SK-N-SH (cell line): Measurements from ENCODE around the gene SNRPD2. TPM values are rescaled to one million over a fixed set of nuclear protein-coding genes. Genes with fewer than 3 reads are reported as not detected.

Experiments used
- CTCF ChIA-PET: fragments of 300-600, 350-600 bp; formaldehyde crosslinking; extraction: SDS; loops from one replicate; lab custom pipeline; 2021; lab: Yijun Ruan, JAX
- POLR2A ChIA-PET: fragments of 350-600 bp; sonication (Branson Sonifier 250); formaldehyde crosslinking; extraction: SDS; loops from one replicate; lab custom pipeline; 2020; ENCODE audit warnings: antibody characterized with exemption, inconsistent platforms; lab: Yijun Ruan, JAX
- DNase-seq: peaks from one replicate; pipeline ENCODE4 v3.0.0; 2012
- H2AFZ ChIP-seq: fragments of 200-600 bp; sonication (generic); 2 replicates; pipeline ENCODE4 v1.8.1; 2016; ENCODE audit warnings: antibody characterized with exemption, mild to moderate bottlenecking, low read depth
- H3F3A ChIP-seq: fragments of 200-600 bp; sonication (generic); replicated peaks from 2 replicates; pipeline ENCODE3; 2016; ENCODE audit warnings: antibody characterized with exemption, mild to moderate bottlenecking; ENCODE audit not compliant: insufficient read depth
- H3K27ac ChIP-seq, 2 experiments: fragments of 200-500 bp in 1 of 2; fragments of 200-600 bp in 1 of 2; sonication (Bioruptor generic) in 1 of 2; sonication (generic), shearing (Covaris generic) in 1 of 2; 2 replicates each; pipeline versions ENCODE4 v1.5.1 to v1.6.1; 2014 to 2016; ENCODE audit warnings: low read depth in 2 of 2, inconsistent platforms in 1 of 2, low read length in 1 of 2, mild to moderate bottlenecking in 1 of 2, mixed read lengths in 1 of 2
- H3K27me3 ChIP-seq: fragments of 200-600 bp; sonication (generic), shearing (Covaris generic); 2 replicates; pipeline ENCODE4 v1.6.1; 2016; ENCODE audit warnings: mixed run types; ENCODE audit not compliant: insufficient read depth
- H3K36me3 ChIP-seq, 2 experiments: fragments of 200-500 bp in 1 of 2; fragments of 200-600 bp in 1 of 2; sonication (Bioruptor generic) in 1 of 2; sonication (generic) in 1 of 2; replicated peaks in 1 of 2; 2 replicates each; pipeline versions ENCODE3 to v1.5.1; 2014 to 2016; ENCODE audit warnings: low read length in 1 of 2, mild to moderate bottlenecking in 1 of 2; ENCODE audit not compliant: insufficient read depth in 2 of 2, control insufficient read depth in 1 of 2
- H3K4me1 ChIP-seq, 2 experiments: fragments of 200-500 bp in 1 of 2; fragments of 200-600 bp in 1 of 2; sonication (Bioruptor generic) in 1 of 2; sonication (generic), shearing (Covaris generic) in 1 of 2; 2 replicates each; pipeline versions ENCODE4 v1.5.1 to v1.6.1; 2014 to 2016; ENCODE audit warnings: low read depth in 1 of 2, low read length in 1 of 2, mixed run types in 1 of 2; ENCODE audit not compliant: insufficient read depth in 2 of 2, control insufficient read depth in 1 of 2
- H3K4me2 ChIP-seq: fragments of 200-600 bp; sonication (generic), shearing (Covaris generic); 2 replicates; pipeline ENCODE4 v1.6.1; 2017; ENCODE audit warnings: mixed run types
- H3K4me3 ChIP-seq, 2 experiments: fragments of 200-500 bp in 1 of 2; fragments of 200-600 bp in 1 of 2; sonication (Bioruptor generic) in 1 of 2; sonication (generic), shearing (Covaris generic) in 1 of 2; 2 replicates each; pipeline versions ENCODE4 v1.5.1 to v1.8.1; 2014 to 2016; ENCODE audit warnings: low read depth in 2 of 2, inconsistent platforms in 1 of 2, low read length in 1 of 2, mild to moderate bottlenecking in 1 of 2, mixed read lengths in 1 of 2, moderate library complexity in 1 of 2
- H3K79me2 ChIP-seq: fragments of 200-600 bp; sonication (generic); 2 replicates; pipeline ENCODE4 v1.8.1; 2017; ENCODE audit warnings: mild to moderate bottlenecking; ENCODE audit not compliant: insufficient read depth
- H3K9ac ChIP-seq: fragments of 200-600 bp; sonication (generic); 2 replicates; pipeline ENCODE4 v1.6.1; 2017; ENCODE audit warnings: mixed run types
- H3K9me2 ChIP-seq: fragments of 200-600 bp; sonication (generic); 2 replicates; pipeline ENCODE4 v1.6.1; 2017; ENCODE audit warnings: mixed run types
- H3K9me3 ChIP-seq: fragments of 200-600 bp; sonication (generic); 2 replicates; pipeline ENCODE4 v1.6.1; 2017; ENCODE audit warnings: mixed run types, mild to moderate bottlenecking, moderate library complexity
- H4K20me1 ChIP-seq: fragments of 200-600 bp; sonication (generic); 2 replicates; pipeline ENCODE4 v1.6.1; 2017; ENCODE audit warnings: mild to moderate bottlenecking, mixed run types; ENCODE audit not compliant: insufficient read depth
- EZH2phosphoT487 ChIP-seq: fragments of 200-600 bp; sonication (generic); IDR thresholded peaks from 2 replicates; pipeline ENCODE4 v1.6.1; 2017; ENCODE audit warnings: low read depth, mixed run types, mild to moderate bottlenecking, antibody characterized with exemption, moderate library complexity, borderline replicate concordance
- FOSL2 ChIP-seq: IDR thresholded peaks from 2 replicates; pipeline ENCODE4 v1.4.0; 2012; ENCODE audit warnings: low read depth, mild to moderate bottlenecking, moderate library complexity, borderline replicate concordance
- FOXJ3 ChIP-seq: sonication (generic); formaldehyde crosslinking; IDR thresholded peaks from 2 replicates; pipeline ENCODE4 v1.5.1; 2020; ENCODE audit warnings: mild to moderate bottlenecking, missing genetic modification reagents
- FOXM1 ChIP-seq: IDR thresholded peaks from 2 replicates; pipeline ENCODE4 v1.4.0; 2012; ENCODE audit warnings: low read depth, mild to moderate bottlenecking
- GATA2 ChIP-seq: sonication (generic); formaldehyde crosslinking; IDR thresholded peaks from 2 replicates; pipeline ENCODE4 v1.5.0; 2020; ENCODE audit warnings: mild to moderate bottlenecking, missing genetic modification reagents
- MEF2A ChIP-seq: IDR thresholded peaks from 2 replicates; pipeline ENCODE4 v1.4.0; 2012; ENCODE audit warnings: low read depth, borderline replicate concordance
- PBX3 ChIP-seq: IDR thresholded peaks from 2 replicates; pipeline ENCODE4; 2012
- POLR2AphosphoS5 ChIP-seq: IDR thresholded peaks from 2 replicates; pipeline ENCODE4 v1.6.1; 2012; ENCODE audit warnings: low read depth, low read length
- REST ChIP-seq: IDR thresholded peaks from 2 replicates; pipeline ENCODE4 v1.6.1; 2012; ENCODE audit warnings: mild to moderate bottlenecking, low read depth, low read length, moderate library complexity
- SIN3A ChIP-seq: IDR thresholded peaks from 2 replicates; pipeline ENCODE4 v1.6.1; 2012; ENCODE audit warnings: low read depth, mild to moderate bottlenecking, low read length, moderate library complexity, borderline replicate concordance
- SMC3 ChIP-seq: IDR thresholded peaks from 2 replicates; pipeline ENCODE4 v1.6.1; 2012; ENCODE audit warnings: low read depth, low read length, improper control_type of control experiment
- TAF1 ChIP-seq: IDR thresholded peaks from 2 replicates; pipeline ENCODE4 v1.6.1; 2012; ENCODE audit warnings: low read depth, mild to moderate bottlenecking, low read length, moderate library complexity, borderline replicate concordance
- TEAD4 ChIP-seq: IDR thresholded peaks from 2 replicates; pipeline ENCODE4 v1.4.0; 2012; ENCODE audit warnings: mild to moderate bottlenecking, borderline replicate concordance; ENCODE audit not compliant: insufficient read depth
- YY1 ChIP-seq: IDR thresholded peaks from 2 replicates; pipeline ENCODE4 v1.4.0; 2012; ENCODE audit warnings: low read depth, mild to moderate bottlenecking
- WGBS: methylation state at CpG from one replicate; pipeline ENCODE4 v1.1.6; 2017; ENCODE audit warnings: low lambda C conversion rate; 5-methylcytosine and 5-hydroxymethylcytosine counted together
- polyA plus RNA-seq, 3 experiments: library from polyadenylated mRNA; depleted of rRNA; stranded (reverse); fragments of >200 nt; gene quantifications; 2 replicates each; pipeline ENCODE4 v1.2.3, GENCODE V29; 2012
- TF ChIP-seq, protein P1 (sequence below): IDR thresholded peaks from 2 replicates; pipeline ENCODE4 v1.4.0; 2012; ENCODE audit warnings: low read depth
- TF ChIP-seq, protein P2 (sequence below): IDR thresholded peaks from 2 replicates; pipeline ENCODE4 v1.4.0; 2012; ENCODE audit warnings: low read depth, borderline replicate concordance
- TF ChIP-seq, protein P3 (sequence below): fragments of 150-350 bp; IDR thresholded peaks from 2 replicates; pipeline ENCODE4 v1.6.1; 2017; ENCODE audit warnings: antibody characterized with exemption, low read length, low read depth, borderline replicate concordance

SNRPD2 gene
- polyA plus RNA-seq, 1 of the 3 experiments (the other 2 are of a cell fraction): 1,248 TPM

DNA sequence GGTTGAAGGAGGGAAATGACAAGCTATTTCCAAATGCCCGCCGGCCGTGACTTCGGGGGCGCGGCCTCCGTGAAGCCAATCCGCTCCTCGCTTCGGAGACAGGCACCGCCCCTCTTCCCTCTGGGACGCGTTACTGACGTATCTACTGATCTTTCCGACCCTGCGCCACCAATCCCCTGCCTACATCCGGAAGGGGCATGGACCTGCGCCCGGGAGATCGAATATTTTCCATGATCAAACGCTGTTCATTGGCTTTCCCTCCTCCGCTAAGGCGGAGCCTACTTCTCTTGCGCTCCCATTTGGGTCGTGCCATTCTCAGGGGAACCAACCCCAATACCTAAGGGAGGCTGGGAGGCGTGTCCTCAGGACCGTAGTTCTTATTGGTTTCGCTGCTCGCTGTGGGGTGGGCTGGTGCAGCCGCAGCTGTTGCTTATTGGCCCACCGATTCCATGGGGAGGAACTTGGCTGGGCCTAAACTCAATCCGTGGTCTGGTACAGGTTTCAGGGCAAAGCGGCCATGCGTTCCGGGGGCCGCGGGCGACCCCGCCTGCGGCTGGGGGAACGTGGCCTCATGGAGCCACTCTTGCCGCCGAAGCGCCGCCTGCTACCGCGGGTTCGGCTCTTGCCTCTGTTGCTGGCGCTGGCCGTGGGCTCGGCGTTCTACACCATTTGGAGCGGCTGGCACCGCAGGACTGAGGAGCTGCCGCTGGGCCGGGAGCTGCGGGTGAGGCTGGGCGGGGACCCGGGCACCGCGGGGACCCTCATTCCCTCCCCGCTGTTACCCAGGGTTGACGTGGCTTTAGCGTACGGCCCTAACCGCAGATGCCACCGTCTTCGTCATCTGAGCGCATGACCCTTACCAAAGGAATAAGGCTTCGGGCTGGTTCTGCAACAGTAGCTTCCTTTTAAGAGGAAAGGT lies 693 bp upstream of the SNRPD2 start, which contains the start of gene QPCTL (continued):
- TF ChIP-seq TAF1 (peak; percentile 14; the same call in 1 of the 2 replicates), FOXM1 (no peak), PBX3 (no peak; the same call in 1 of the 2 replicates), POLR2AphosphoS5 (peak; percentile 70), MEF2A (no peak), GATA2 (CRISPR knock-in tag) (peak; percentile 67), REST (no peak)

- no peak overlapping the region for H3K9ac ChIP-seq
- no peaks in the 10 kb centered on the region for H3K9me3 ChIP-seq
- H3K27me3 ChIP-seq: no peaks in the 10 kb centered on the region
- WGBS: 91% methylated on average over 7 of the region's 9 CpGs
- DNase-seq: no peak
- no peaks in the 10 kb centered on the region for H4K20me1 ChIP-seq
- peaks cover 0 to 3% of the 10 kb centered on the region in 2 experiments; a peak in 1 of 4 replicates for H3K4me1 ChIP-seq
- peaks cover 32 to 38% of the 10 kb centered on the region in 2 experiments for H3K36me3 ChIP-seq
- H3K9me2 ChIP-seq: no peaks in the 10 kb centered on the region
- no peak overlapping the region for H3K4me2 ChIP-seq
- no peak overlapping the region for H2AFZ ChIP-seq
- ChIA-PET POLR2A (no interaction called here), CTCF (interaction anchor here (0.9 kb wide), 1 partner anchor 10 kb away, joined by 3 read pairs; no protein-coding TSS in a partner anchor)
- peaks cover 29% of the 10 kb centered on the region for H3K79me2 ChIP-seq
- no peak overlapping the region for H3K27ac ChIP-seq
- H3K4me3 ChIP-seq: no peak overlapping the region
- H3F3A ChIP-seq: peaks cover 22% of the 10 kb centered on the region
- TF ChIP-seq FOSL2 (no peak), GATA2 (CRISPR knock-in tag) (no peak), REST (no peak), TEAD4 (no peak), FOXJ3 (CRISPR knock-in tag) (no peak), SMC3 (no peak), EZH2phosphoT487 (no peak), FOXM1 (no peak), SIN3A (no peak), MEF2A (no peak), YY1 (no peak)
- TF ChIP-seq, protein P1, sequence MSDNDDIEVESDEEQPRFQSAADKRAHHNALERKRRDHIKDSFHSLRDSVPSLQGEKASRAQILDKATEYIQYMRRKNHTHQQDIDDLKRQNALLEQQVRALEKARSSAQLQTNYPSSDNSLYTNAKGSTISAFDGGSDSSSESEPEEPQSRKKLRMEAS: no peak
- TF ChIP-seq, protein P2, sequence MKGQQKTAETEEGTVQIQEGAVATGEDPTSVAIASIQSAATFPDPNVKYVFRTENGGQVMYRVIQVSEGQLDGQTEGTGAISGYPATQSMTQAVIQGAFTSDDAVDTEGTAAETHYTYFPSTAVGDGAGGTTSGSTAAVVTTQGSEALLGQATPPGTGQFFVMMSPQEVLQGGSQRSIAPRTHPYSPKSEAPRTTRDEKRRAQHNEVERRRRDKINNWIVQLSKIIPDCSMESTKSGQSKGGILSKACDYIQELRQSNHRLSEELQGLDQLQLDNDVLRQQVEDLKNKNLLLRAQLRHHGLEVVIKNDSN: no peak
- TF ChIP-seq, protein P3, sequence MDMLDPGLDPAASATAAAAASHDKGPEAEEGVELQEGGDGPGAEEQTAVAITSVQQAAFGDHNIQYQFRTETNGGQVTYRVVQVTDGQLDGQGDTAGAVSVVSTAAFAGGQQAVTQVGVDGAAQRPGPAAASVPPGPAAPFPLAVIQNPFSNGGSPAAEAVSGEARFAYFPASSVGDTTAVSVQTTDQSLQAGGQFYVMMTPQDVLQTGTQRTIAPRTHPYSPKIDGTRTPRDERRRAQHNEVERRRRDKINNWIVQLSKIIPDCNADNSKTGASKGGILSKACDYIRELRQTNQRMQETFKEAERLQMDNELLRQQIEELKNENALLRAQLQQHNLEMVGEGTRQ: no peak
Observed at GRCh38 chr19:45687599-45687998, 4.2 kb downstream of the SNRPD2 start.
